Measurements from ENCODE around the gene MVB12B.
A peak's percentile ranks its signal among the peaks of the same experiment; 100 is the strongest.

The MVB12B gene

GRCh38 chr9:126524353-126525077 is 197.9 kb downstream of the MVB12B start:
- H3K4me3 ChIP-seq (replicated peaks; ENCODE audit: insufficient read depth, low read length) = no peak overlapping the region
- TF ChIP-seq SPI1 (IDR thresholded peaks at IDR 0.05; ENCODE audit: borderline replicate concordance, low read depth) = no peak
- no peak for TF ChIP-seq CTCF (IDR thresholded peaks at IDR 0.05; ENCODE audit: insufficient read depth, low read length)
- TF ChIP-seq GABPA (IDR thresholded peaks at IDR 0.05; ENCODE audit: low read depth) = no peak
- TF ChIP-seq, protein P1, sequence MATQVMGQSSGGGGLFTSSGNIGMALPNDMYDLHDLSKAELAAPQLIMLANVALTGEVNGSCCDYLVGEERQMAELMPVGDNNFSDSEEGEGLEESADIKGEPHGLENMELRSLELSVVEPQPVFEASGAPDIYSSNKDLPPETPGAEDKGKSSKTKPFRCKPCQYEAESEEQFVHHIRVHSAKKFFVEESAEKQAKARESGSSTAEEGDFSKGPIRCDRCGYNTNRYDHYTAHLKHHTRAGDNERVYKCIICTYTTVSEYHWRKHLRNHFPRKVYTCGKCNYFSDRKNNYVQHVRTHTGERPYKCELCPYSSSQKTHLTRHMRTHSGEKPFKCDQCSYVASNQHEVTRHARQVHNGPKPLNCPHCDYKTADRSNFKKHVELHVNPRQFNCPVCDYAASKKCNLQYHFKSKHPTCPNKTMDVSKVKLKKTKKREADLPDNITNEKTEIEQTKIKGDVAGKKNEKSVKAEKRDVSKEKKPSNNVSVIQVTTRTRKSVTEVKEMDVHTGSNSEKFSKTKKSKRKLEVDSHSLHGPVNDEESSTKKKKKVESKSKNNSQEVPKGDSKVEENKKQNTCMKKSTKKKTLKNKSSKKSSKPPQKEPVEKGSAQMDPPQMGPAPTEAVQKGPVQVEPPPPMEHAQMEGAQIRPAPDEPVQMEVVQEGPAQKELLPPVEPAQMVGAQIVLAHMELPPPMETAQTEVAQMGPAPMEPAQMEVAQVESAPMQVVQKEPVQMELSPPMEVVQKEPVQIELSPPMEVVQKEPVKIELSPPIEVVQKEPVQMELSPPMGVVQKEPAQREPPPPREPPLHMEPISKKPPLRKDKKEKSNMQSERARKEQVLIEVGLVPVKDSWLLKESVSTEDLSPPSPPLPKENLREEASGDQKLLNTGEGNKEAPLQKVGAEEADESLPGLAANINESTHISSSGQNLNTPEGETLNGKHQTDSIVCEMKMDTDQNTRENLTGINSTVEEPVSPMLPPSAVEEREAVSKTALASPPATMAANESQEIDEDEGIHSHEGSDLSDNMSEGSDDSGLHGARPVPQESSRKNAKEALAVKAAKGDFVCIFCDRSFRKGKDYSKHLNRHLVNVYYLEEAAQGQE (IDR thresholded peaks at IDR 0.05; ENCODE audit: insufficient replicate concordance, low read depth) = no peak
- no peak for TF ChIP-seq POLR2AphosphoS5 (IDR thresholded peaks at IDR 0.05; ENCODE audit: low read depth)
- no peaks in the 10 kb centered on the region for H3K27me3 ChIP-seq (ENCODE audit: insufficient read depth, poor library complexity, severe bottlenecking)
- 0 out of 2 replicates have a peak overlapping the region, but pooled peaks have one; percentile 32 for H3K27ac ChIP-seq (replicated peaks)
- DNase-seq (ENCODE audit: low read depth in 1 of 2, low spot score in 1 of 2) = no peak

- no peak overlapping the region for H3K4me3 ChIP-seq (replicated peaks; ENCODE audit: insufficient read depth, low read length)
- H3K27me3 ChIP-seq (ENCODE audit: insufficient read depth, poor library complexity, severe bottlenecking) = no peaks in the 10 kb centered on the region
- no peak for DNase-seq (ENCODE audit: low read depth in 1 of 2, low spot score in 1 of 2)
- H3K27ac ChIP-seq (replicated peaks) = no peak overlapping the region
- TF ChIP-seq, protein P1 (IDR thresholded peaks at IDR 0.05; ENCODE audit: insufficient replicate concordance, low read depth) = no peak
- no peak for TF ChIP-seq POLR2AphosphoS5 (IDR thresholded peaks at IDR 0.05; ENCODE audit: low read depth)
- no peak for TF ChIP-seq SPI1 (IDR thresholded peaks at IDR 0.05; ENCODE audit: borderline replicate concordance, low read depth)
Measured at GRCh38 chr9:126526218-126527108, 199.8 kb downstream of the MVB12B start.

GRCh38 chr9:126527109-126527825 is 200.6 kb downstream of the MVB12B start:
- Histone ChIP-seq H3K27me3 (ENCODE audit: insufficient read depth, poor library complexity, severe bottlenecking) (no peaks in the 10 kb centered on the region), H3K4me3 (replicated peaks; ENCODE audit: insufficient read depth, low read length) (no peak overlapping the region), H3K27ac (replicated peaks) (no peak overlapping the region)
- TF ChIP-seq GABPA (IDR thresholded peaks at IDR 0.05; ENCODE audit: low read depth) (no peak), POLR2AphosphoS5 (IDR thresholded peaks at IDR 0.05; ENCODE audit: low read depth) (no peak), SPI1 (IDR thresholded peaks at IDR 0.05; ENCODE audit: borderline replicate concordance, low read depth) (no peak), CTCF (IDR thresholded peaks at IDR 0.05; ENCODE audit: insufficient read depth, low read length) (no peak)
- TF ChIP-seq, protein P1 (IDR thresholded peaks at IDR 0.05; ENCODE audit: insufficient replicate concordance, low read depth) = no peak
- DNase-seq (ENCODE audit: low read depth in 1 of 2, low spot score in 1 of 2) = no peak
